K562 (cell line): ENCODE measurements around the gene GNAT2. TPM values are rescaled to one million over a fixed set of nuclear protein-coding genes. Genes with fewer than 3 reads are reported as not detected.

Source experiments
- BCOR ChIP-seq: fragments of 450-650 bp; IDR thresholded peaks from 2 replicates; pipeline ENCODE4 v1.6.1; 2016
- BRD9 ChIP-seq: fragments of 450-650 bp; IDR thresholded peaks from 2 replicates; pipeline ENCODE4 v1.6.1; 2018; ENCODE audit warnings: low read depth; ENCODE audit not compliant: partially characterized antibody
- CBFB ChIP-seq: sonication (generic); formaldehyde crosslinking; IDR thresholded peaks from 2 replicates; pipeline ENCODE4 v1.4.0; 2020; ENCODE audit warnings: mild to moderate bottlenecking, missing genetic modification reagents
- CCAR2 ChIP-seq: fragments of 200-400 bp; formaldehyde crosslinking; IDR thresholded peaks from 2 replicates; pipeline ENCODE4 v1.6.1; 2017; ENCODE audit warnings: mild to moderate bottlenecking, low read depth, low read length
- HNRNPH1 ChIP-seq: fragments of 200-400 bp; formaldehyde crosslinking; optimal IDR thresholded peaks from 2 replicates; pipeline ENCODE3; 2017; ENCODE audit warnings: low read depth, mild to moderate bottlenecking, low read length, moderate library complexity
- HNRNPK ChIP-seq: fragments of 200-400 bp; formaldehyde crosslinking; IDR thresholded peaks from one replicate; pipeline ENCODE4 v1.6.1; 2018; ENCODE audit warnings: mild to moderate bottlenecking, low read depth, low read length; ENCODE audit not compliant: poor library complexity, severe bottlenecking
- LARP7 ChIP-seq: fragments of 450-650 bp; IDR thresholded peaks from 2 replicates; pipeline ENCODE4 v1.6.1; 2016
- MYC ChIP-seq, 2 experiments: fragments of 250-450 bp in 1 of 2; sonication (Bioruptor Pico) in 1 of 2; IDR thresholded peaks; 2 replicates each; pipeline versions ENCODE4 v1.5.1 to v1.6.1; 2012 to 2021; ENCODE audit warnings: low read depth in 2 of 2, borderline replicate concordance in 1 of 2, improper control_type of control experiment in 1 of 2, low read length in 1 of 2, mild to moderate bottlenecking in 1 of 2, moderate library complexity in 1 of 2
- RBM17 ChIP-seq: fragments of 200-400 bp; formaldehyde crosslinking; IDR thresholded peaks from 2 replicates; pipeline ENCODE4 v1.6.1; 2017; ENCODE audit warnings: low read depth, mild to moderate bottlenecking, low read length, borderline replicate concordance
- SMAD2 ChIP-seq: fragments of 150-350 bp; IDR thresholded peaks from 2 replicates; pipeline ENCODE4 v1.6.1; 2014; ENCODE audit warnings: low read depth, mild to moderate bottlenecking, low read length
- SNRNP70 ChIP-seq: fragments of 200-400 bp; formaldehyde crosslinking; optimal IDR thresholded peaks from 2 replicates; pipeline ENCODE3; 2017; ENCODE audit warnings: low read depth, low read length
- TEAD4 ChIP-seq, 2 experiments: sonication (generic) in 1 of 2; formaldehyde crosslinking in 1 of 2; IDR thresholded peaks; 2 replicates each; pipeline versions ENCODE4 v1.6.1 to v1.8.0; 2012 to 2022; ENCODE audit warnings: borderline replicate concordance in 1 of 2, inconsistent platforms in 1 of 2, low read length in 1 of 2, mild to moderate bottlenecking in 1 of 2, missing genetic modification reagents in 1 of 2
- TRIM24 ChIP-seq, 2 experiments: fragments of 450-650 bp; IDR thresholded peaks; 2 replicates each; pipeline ENCODE4 v1.6.1; 2016
- YBX1 ChIP-seq: fragments of 450-650 bp; IDR thresholded peaks from 2 replicates; pipeline ENCODE4 v1.7.1; 2016; ENCODE audit warnings: mild to moderate bottlenecking
- ZNF282 ChIP-seq: sonication (generic); formaldehyde crosslinking; IDR thresholded peaks from 2 replicates; pipeline ENCODE4 v1.8.1; 2023; ENCODE audit warnings: missing genetic modification reagents
- ZNF408 ChIP-seq: fragments of 250-450 bp; sonication (Bioruptor Pico); IDR thresholded peaks from 2 replicates; pipeline ENCODE4 v1.4.0; 2020; ENCODE audit warnings: low read depth, mild to moderate bottlenecking, moderate library complexity
- ZNF431 ChIP-seq: sonication (generic); formaldehyde crosslinking; IDR thresholded peaks from 2 replicates; pipeline ENCODE4 v1.8.0; 2022; ENCODE audit warnings: mild to moderate bottlenecking, missing genetic modification reagents
- polyA plus RNA-seq, 8 experiments: library from polyadenylated mRNA; depleted of rRNA in 4 of 8; stranded (reverse) in 5 of 8; unstranded in 3 of 8; fragments of >200 nt; fragmentation: Nextera tagmentation in 2 of 8; fragmentation: Illumina TruSeq in 1 of 8; extraction: Ambion mirVana in 2 of 8; extraction: Trizol in 1 of 8; gene quantifications; 2 replicates each; pipeline versions ENCODE4 v1.2.1 to v1.2.3, GENCODE V29; 2011 to 2014; ENCODE audit warnings: inconsistent platforms in 1 of 8, missing spikeins in 1 of 8
- total RNA-seq, 7 experiments: library from RNA; depleted of rRNA in 6 of 7; stranded (reverse); fragments of >200 nt in 6 of 7; fragmentation: Illumina TruSeq in 2 of 7; extraction: Trizol in 2 of 7; gene quantifications; 2 replicates each; pipeline versions ENCODE4 v1.2.1 to v1.2.3, GENCODE V29; 2011 to 2021; ENCODE audit warnings: low replicate concordance in 1 of 7
- TF ChIP-seq, protein P1 (sequence below): fragments of 450-650 bp; IDR thresholded peaks from 2 replicates; pipeline ENCODE4 v1.6.1; 2016; ENCODE audit warnings: low read depth, mild to moderate bottlenecking, moderate library complexity
- TF ChIP-seq, protein P2 (sequence below): sonication (generic); formaldehyde crosslinking; IDR thresholded peaks from 2 replicates; pipeline ENCODE4 v1.8.1; 2023; ENCODE audit warnings: mild to moderate bottlenecking, missing genetic modification reagents
- TF ChIP-seq, protein P3 (sequence below): fragments of 150-350 bp; conservative IDR thresholded peaks from 2 replicates; pipeline ENCODE4 v1.6.1; 2014; ENCODE audit warnings: low read length
- TF ChIP-seq, protein P4 (sequence below): sonication (generic); formaldehyde crosslinking; IDR thresholded peaks from 2 replicates; pipeline ENCODE4 v1.8.0; 2022; ENCODE audit warnings: missing genetic modification reagents, mild to moderate bottlenecking, moderate library complexity, borderline replicate concordance
- TF ChIP-seq, protein P5 (sequence below): fragments of 450-650 bp; conservative IDR thresholded peaks from 2 replicates; pipeline ENCODE4 v1.6.1; 2016; ENCODE audit warnings: missing genetic modification characterization, low read depth, mild to moderate bottlenecking, missing compliant biosample characterization, moderate library complexity

Gene GNAT2
- total and polyA plus RNA-seq, 9 of the 15 experiments (the other 6 are each of a cell fraction or from before 2014, with no cell fraction given), result 0.06 to 0.52 (median 0.24) TPM; not detected in 1

DNA sequence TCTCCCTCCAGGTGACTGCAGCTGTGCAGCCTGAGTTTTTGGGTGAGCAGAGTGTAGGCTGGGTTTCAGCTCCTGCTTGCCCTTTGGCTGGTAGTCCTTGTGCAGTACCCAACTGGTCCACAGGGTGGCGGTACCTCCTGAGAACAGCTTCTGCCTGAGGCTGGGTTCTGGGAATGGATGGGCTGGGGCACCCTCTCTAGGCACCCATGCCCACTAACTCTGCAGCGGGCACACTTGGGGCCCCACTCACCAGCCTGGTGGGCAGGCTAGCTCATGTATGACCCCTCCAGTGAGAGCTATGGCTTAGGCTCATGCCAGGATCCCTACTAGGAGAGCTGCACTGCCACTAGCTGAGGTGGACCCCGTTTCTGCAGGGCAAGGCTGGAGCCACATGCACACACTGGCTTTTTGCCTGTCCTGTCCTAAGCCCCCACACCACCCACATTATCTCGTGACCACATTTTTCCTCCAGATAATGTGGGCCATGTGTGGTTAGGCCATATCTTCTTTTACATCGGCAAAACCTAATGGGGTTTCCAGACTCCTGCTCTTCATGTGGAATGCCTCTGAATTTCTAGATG lies 21.0 kb upstream of the GNAT2 start (continued):
- TF ChIP-seq ZNF282 (CRISPR knock-in tag) (no peak), HNRNPH1 (no peak), SNRNP70 (no peak), CCAR2 (no peak), ZNF431 (CRISPR knock-in tag) (no peak), YBX1 (no peak), ZNF408 (CRISPR knock-in tag) (no peak), BCOR (no peak), TEAD4 (IDR thresholded peaks at IDR 0.05; ENCODE audit: low read length) (peak; percentile 37; the same call in 1 of the 2 replicates), TEAD4 (CRISPR knock-in tag; IDR thresholded peaks at IDR 0.05; ENCODE audit: borderline replicate concordance) (no peak), TRIM24 (IDR thresholded peaks at IDR 0.05) (no peak), BRD9 (no peak), HNRNPK (no peak), CBFB (CRISPR knock-in tag) (no peak), RBM17 (no peak), MYC (IDR thresholded peaks at IDR 0.05; ENCODE audit: low read depth, low read length) (peak; percentile 33), MYC (CRISPR knock-in tag; IDR thresholded peaks at IDR 0.05; ENCODE audit: borderline replicate concordance, low read depth) (no peak), SMAD2 (no peak), LARP7 (no peak)
- TF ChIP-seq, protein P1, sequence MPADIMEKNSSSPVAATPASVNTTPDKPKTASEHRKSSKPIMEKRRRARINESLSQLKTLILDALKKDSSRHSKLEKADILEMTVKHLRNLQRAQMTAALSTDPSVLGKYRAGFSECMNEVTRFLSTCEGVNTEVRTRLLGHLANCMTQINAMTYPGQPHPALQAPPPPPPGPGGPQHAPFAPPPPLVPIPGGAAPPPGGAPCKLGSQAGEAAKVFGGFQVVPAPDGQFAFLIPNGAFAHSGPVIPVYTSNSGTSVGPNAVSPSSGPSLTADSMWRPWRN, result no peak
- TF ChIP-seq, protein P2, sequence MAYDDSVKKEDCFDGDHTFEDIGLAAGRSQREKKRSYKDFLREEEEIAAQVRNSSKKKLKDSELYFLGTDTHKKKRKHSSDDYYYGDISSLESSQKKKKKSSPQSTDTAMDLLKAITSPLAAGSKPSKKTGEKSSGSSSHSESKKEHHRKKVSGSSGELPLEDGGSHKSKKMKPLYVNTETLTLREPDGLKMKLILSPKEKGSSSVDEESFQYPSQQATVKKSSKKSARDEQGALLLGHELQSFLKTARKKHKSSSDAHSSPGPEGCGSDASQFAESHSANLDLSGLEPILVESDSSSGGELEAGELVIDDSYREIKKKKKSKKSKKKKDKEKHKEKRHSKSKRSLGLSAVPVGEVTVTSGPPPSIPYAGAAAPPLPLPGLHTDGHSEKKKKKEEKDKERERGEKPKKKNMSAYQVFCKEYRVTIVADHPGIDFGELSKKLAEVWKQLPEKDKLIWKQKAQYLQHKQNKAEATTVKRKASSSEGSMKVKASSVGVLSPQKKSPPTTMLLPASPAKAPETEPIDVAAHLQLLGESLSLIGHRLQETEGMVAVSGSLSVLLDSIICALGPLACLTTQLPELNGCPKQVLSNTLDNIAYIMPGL (CRISPR knock-in tag), result no peak
- TF ChIP-seq, protein P3, sequence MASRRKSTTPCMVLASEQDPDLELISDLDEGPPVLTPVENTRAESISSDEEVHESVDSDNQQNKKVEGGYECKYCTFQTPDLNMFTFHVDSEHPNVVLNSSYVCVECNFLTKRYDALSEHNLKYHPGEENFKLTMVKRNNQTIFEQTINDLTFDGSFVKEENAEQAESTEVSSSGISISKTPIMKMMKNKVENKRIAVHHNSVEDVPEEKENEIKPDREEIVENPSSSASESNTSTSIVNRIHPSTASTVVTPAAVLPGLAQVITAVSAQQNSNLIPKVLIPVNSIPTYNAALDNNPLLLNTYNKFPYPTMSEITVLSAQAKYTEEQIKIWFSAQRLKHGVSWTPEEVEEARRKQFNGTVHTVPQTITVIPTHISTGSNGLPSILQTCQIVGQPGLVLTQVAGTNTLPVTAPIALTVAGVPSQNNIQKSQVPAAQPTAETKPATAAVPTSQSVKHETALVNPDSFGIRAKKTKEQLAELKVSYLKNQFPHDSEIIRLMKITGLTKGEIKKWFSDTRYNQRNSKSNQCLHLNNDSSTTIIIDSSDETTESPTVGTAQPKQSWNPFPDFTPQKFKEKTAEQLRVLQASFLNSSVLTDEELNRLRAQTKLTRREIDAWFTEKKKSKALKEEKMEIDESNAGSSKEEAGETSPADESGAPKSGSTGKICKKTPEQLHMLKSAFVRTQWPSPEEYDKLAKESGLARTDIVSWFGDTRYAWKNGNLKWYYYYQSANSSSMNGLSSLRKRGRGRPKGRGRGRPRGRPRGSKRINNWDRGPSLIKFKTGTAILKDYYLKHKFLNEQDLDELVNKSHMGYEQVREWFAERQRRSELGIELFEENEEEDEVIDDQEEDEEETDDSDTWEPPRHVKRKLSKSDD, result no peak
- TF ChIP-seq, protein P4, sequence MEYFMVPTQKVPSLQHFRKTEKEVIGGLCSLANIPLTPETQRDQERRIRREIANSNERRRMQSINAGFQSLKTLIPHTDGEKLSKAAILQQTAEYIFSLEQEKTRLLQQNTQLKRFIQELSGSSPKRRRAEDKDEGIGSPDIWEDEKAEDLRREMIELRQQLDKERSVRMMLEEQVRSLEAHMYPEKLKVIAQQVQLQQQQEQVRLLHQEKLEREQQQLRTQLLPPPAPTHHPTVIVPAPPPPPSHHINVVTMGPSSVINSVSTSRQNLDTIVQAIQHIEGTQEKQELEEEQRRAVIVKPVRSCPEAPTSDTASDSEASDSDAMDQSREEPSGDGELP (CRISPR knock-in tag), result peak; percentile 60; the same call in 1 of the 2 replicates
- TF ChIP-seq, protein P5, sequence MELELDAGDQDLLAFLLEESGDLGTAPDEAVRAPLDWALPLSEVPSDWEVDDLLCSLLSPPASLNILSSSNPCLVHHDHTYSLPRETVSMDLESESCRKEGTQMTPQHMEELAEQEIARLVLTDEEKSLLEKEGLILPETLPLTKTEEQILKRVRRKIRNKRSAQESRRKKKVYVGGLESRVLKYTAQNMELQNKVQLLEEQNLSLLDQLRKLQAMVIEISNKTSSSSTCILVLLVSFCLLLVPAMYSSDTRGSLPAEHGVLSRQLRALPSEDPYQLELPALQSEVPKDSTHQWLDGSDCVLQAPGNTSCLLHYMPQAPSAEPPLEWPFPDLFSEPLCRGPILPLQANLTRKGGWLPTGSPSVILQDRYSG (tag), result 0 out of 2 replicates have a peak, but pooled peaks have one; percentile 33
